ENCODE measurements around the gene TECPR2. TPM values are rescaled to one million over a fixed set of nuclear protein-coding genes. Genes with fewer than 3 reads are reported as not detected.

TECPR2 gene
- polyA plus RNA-seq, 1 donor (not counting 4 experiments of a cell fraction or from before 2014, with no cell fraction given), result 8.3 TPM

DNA sequence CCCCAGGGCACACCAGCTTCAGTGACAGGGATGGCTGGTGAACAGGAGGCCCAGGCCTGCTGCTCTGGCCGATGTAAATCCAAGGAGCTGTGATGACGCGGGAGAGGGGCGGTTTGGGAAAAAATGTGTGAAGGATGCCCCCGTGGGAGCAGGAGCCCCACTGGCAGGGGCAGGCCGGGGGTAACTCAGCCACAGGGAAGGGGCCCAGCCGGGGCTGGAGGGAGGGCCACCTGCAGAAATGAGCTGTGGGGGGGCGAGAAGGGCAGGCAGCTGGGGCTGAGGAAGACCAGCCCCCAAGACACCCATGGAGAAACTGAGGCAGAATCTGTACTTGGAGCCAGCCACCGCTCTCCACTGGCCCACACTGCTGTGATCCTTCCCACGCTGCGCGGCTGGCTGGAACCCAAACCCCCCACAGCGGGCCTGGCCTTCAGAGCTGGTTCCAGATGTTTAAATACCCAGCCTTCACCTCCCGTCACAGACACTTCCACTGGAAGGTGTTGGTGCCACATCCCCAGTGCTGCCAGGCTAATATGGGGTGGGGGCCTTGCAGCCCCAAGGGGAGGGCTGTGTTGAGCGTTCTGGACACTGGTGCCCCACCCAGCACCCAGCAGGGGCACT, 175.3 kb downstream of the TECPR2 start:
- Histone ChIP-seq H3K9me1 (ENCODE audit: control insufficient read depth, extremely low read depth, insufficient read depth, low read length) (no peaks in the 10 kb centered on the region), H3K4me3 (ENCODE audit: control insufficient read depth in 2 of 3, extremely low read depth in 1 of 3, insufficient read depth in 2 of 3, low read depth in 1 of 3, low read length in 3 of 3) (no peak overlapping the region), H4K20me1 (ENCODE audit: control insufficient read depth, extremely low read depth, insufficient read depth, low read length) (no peaks in the 10 kb centered on the region), H3K4me2 (ENCODE audit: control insufficient read depth, extremely low read depth, insufficient read depth, low read depth, low read length) (no peak overlapping the region), H3K4me1 (ENCODE audit: control insufficient read depth, extremely low read depth, insufficient read depth, low read length) (peaks cover 7% of the 10 kb centered on the region), H2AFZ (ENCODE audit: control insufficient read depth, low read length) (no peak overlapping the region), H3K27me3 (ENCODE audit: control insufficient read depth, extremely low read depth, insufficient read depth, low read length) (no peaks in the 10 kb centered on the region), H3K36me3 (ENCODE audit: control insufficient read depth in 2 of 2, extremely low read depth in 1 of 2, insufficient read depth in 2 of 2, low read length in 2 of 2) (no peaks in the 10 kb centered on the region), H3K9me3 (ENCODE audit: control insufficient read depth, low read depth, low read length) (no peaks in the 10 kb centered on the region), H3K79me2 (ENCODE audit: control insufficient read depth, insufficient read depth, low read length) (no peaks in the 10 kb centered on the region), H3K27ac (ENCODE audit: control insufficient read depth, insufficient read depth, low read length) (no peak overlapping the region), H3K9ac (ENCODE audit: control insufficient read depth, extremely low read depth, insufficient read depth, low read length) (no peak overlapping the region)
- DNase-seq (ENCODE audit: low read depth, low spot score) (no peak), FAIRE-seq (no peak)
- TF ChIP-seq EZH2 (IDR thresholded peaks at IDR 0.05; ENCODE audit: low read length), result no peak
- TF ChIP-seq, protein P1, sequence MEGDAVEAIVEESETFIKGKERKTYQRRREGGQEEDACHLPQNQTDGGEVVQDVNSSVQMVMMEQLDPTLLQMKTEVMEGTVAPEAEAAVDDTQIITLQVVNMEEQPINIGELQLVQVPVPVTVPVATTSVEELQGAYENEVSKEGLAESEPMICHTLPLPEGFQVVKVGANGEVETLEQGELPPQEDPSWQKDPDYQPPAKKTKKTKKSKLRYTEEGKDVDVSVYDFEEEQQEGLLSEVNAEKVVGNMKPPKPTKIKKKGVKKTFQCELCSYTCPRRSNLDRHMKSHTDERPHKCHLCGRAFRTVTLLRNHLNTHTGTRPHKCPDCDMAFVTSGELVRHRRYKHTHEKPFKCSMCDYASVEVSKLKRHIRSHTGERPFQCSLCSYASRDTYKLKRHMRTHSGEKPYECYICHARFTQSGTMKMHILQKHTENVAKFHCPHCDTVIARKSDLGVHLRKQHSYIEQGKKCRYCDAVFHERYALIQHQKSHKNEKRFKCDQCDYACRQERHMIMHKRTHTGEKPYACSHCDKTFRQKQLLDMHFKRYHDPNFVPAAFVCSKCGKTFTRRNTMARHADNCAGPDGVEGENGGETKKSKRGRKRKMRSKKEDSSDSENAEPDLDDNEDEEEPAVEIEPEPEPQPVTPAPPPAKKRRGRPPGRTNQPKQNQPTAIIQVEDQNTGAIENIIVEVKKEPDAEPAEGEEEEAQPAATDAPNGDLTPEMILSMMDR (optimal IDR thresholded peaks at IDR 0.05 in 1 of 3, IDR thresholded peaks at IDR 0.05 in 1 of 3, conservative IDR thresholded peaks at IDR 0.05 in 1 of 3; ENCODE audit: extremely low read depth in 1 of 3, insufficient read depth in 2 of 3, low read length in 3 of 3), result no peak
- dilution Hi-C loops (cut with MboI; ENCODE audit: extremely low pct_ligation_motif_present, low sequenced_read_pairs), result no loop called here

DNA sequence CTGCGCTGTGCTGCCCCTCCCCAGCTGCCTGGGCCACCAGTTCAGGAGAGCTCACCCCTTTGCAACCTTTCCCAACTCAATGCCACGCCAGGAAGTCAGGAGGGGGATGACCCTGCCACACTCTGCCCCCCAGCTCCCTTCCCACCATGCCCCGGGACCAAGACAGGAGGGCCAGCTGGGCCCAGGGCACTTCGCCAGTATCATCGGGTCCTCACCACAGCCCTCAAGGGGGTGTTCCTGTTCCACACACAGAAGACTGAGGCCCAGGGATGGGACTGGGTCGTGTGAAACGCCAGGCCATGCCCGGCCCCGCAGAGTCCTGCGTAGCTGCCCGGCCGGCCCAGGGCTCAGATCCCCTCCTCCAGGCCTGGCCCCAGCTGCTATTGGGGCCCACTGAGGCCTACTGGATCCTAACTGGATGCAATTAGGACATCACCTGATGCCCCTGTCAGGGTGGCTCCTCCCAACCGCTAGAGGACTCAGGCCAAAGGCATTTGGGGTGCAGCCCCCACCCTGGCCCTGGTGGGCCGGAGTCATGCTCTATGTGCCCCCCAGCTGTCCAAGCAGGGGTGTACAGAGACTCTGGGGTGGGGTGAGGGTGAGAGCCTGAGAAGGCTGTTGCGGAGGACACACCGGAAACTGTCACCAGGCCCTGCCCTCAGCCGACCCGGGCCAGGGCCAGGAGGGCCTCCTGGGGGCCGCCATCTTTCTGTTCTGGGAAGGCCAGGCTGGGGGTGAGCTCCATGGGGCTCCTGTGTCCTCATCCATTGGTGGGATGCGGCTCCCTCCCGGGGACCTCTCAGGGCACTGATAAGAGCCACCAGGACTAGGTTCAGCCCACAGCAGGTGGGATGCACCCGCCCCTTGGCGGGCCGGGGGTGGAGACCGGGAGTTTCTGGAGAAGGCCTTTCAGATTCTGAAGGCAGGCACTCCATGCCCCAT, 176.1 kb downstream of the TECPR2 start:
- FAIRE-seq, result no peak
- Histone ChIP-seq H3K27ac (ENCODE audit: control insufficient read depth, insufficient read depth, low read length) (no peak overlapping the region), H3K79me2 (ENCODE audit: control insufficient read depth, insufficient read depth, low read length) (no peaks in the 10 kb centered on the region), H3K36me3 (ENCODE audit: control insufficient read depth in 2 of 2, extremely low read depth in 1 of 2, insufficient read depth in 2 of 2, low read length in 2 of 2) (no peaks in the 10 kb centered on the region), H3K4me2 (ENCODE audit: control insufficient read depth, extremely low read depth, insufficient read depth, low read depth, low read length) (no peak overlapping the region), H3K9ac (ENCODE audit: control insufficient read depth, extremely low read depth, insufficient read depth, low read length) (no peak overlapping the region), H4K20me1 (ENCODE audit: control insufficient read depth, extremely low read depth, insufficient read depth, low read length) (no peaks in the 10 kb centered on the region), H2AFZ (ENCODE audit: control insufficient read depth, low read length) (no peak overlapping the region), H3K4me1 (ENCODE audit: control insufficient read depth, extremely low read depth, insufficient read depth, low read length) (peaks cover 8% of the 10 kb centered on the region), H3K9me3 (ENCODE audit: control insufficient read depth, low read depth, low read length) (no peaks in the 10 kb centered on the region), H3K27me3 (ENCODE audit: control insufficient read depth, extremely low read depth, insufficient read depth, low read length) (no peaks in the 10 kb centered on the region), H3K9me1 (ENCODE audit: control insufficient read depth, extremely low read depth, insufficient read depth, low read length) (no peaks in the 10 kb centered on the region), H3K4me3 (ENCODE audit: control insufficient read depth in 2 of 3, extremely low read depth in 1 of 3, insufficient read depth in 2 of 3, low read depth in 1 of 3, low read length in 3 of 3) (no peak overlapping the region)
- TF ChIP-seq EZH2 (IDR thresholded peaks at IDR 0.05; ENCODE audit: low read length), result no peak
- TF ChIP-seq, protein P1 (optimal IDR thresholded peaks at IDR 0.05 in 1 of 3, IDR thresholded peaks at IDR 0.05 in 1 of 3, conservative IDR thresholded peaks at IDR 0.05 in 1 of 3; ENCODE audit: extremely low read depth in 1 of 3, insufficient read depth in 2 of 3, low read length in 3 of 3), result no peak
- dilution Hi-C loops (cut with MboI; ENCODE audit: extremely low pct_ligation_motif_present, low sequenced_read_pairs), result no loop called here
- no peak for DNase-seq (ENCODE audit: low read depth, low spot score)
